ENCODE measurements around the gene RBM28.
"Not testable (repeated sequence)": the region's sequence is repeated elsewhere in the genome, so short reads cannot be mapped to it uniquely, and the experiment has no call there.

The RBM28 gene

GRCh38 chr7:128350708-128351295, 7.1 kb upstream of the RBM28 start:
- DNase-seq (ENCODE audit: low spot score) = no peak

DNA sequence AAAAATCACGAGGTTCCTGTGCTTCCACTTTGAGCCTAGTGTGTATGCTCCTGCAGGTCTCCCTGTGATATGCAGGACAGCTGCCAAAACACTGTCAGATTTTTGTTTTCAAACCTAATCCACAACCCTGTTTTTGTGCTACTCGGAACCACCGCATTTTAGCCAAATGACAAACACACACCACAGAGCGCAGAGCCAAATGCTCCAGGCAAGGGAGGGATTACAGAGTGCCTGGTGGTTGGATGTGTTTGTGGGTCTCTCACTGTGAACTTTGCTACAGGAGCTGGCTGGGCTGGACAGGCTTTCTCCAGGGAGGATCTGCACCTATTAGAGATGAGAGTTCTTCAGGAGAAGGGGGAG, 5.7 kb upstream of the RBM28 start:
- no peak for DNase-seq (ENCODE audit: low spot score)

GRCh38 chr7:128347647-128348097, 4.0 kb upstream of the RBM28 start:
- DNase-seq (ENCODE audit: low spot score) = peak; percentile 39

DNA sequence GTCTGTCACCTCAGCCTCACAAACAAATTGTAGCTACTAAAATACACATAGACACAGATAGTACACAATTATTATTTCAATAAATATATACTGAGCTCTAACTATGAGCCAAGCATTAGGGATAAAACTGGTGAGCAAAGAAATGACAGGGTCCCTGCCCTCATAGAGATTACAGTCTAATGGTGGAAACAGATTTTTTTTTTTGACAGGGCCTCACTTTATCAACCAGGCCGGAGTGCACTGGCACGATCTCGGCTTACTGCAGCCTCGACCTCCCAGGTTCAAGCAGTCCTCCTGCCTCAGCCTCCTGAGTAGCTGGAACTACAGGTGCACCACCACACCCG, 695 bp upstream of the RBM28 start:
- no peak for DNase-seq (ENCODE audit: low spot score)

- no peak for DNase-seq (ENCODE audit: low spot score)
Measured at GRCh38 chr7:128341733-128342132, 2.0 kb downstream of the RBM28 start.

DNA sequence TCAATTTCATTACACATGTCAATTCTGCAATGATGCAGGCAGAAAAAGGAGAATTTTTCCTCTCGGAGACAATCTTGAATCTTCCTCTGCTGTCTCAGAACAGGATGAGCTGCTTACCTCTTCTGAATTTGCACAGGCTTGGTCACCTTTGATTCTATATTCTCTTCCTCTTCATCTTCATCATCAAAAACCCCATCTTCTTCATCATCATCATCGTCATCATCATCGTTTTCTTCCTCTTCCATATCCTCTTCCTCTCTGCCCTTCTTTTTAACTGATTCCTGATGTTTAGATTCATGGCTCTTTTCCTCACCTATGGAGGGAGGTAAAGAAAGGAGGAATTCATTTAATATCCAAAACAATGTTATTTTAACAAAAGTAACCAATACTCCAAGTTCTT, 8.0 kb downstream of the RBM28 start:
- no peak for DNase-seq (ENCODE audit: low spot score)

GRCh38 chr7:128324368-128324680, 19.4 kb downstream of the RBM28 start:
- DNase-seq (ENCODE audit: low spot score) = no peak

GRCh38 chr7:128323459-128324367, 20.0 kb downstream of the RBM28 start:
- no peak for DNase-seq (ENCODE audit: low spot score)

DNA sequence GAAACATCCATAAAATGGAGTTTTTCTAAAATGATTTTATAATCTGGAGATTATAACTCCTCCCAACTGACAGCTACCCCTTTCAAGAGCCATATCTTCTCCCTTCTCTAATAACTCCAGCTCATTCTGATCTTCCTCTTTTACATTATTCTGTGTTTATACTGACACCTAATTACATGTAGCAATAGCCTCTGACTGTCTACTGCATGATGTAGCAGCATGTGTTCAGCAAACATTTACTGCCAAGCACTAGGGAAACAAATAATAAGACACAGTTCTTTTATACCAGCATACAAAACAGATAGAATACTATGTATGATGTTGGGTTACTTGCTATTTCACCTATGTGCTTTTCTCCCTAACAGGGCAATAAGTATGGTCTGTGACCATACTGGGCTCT, 20.7 kb downstream of the RBM28 start:
- no peak for DNase-seq (ENCODE audit: low spot score)

GRCh38 chr7:128322040-128322643, 21.6 kb downstream of the RBM28 start:
- DNase-seq (ENCODE audit: low spot score) = peak; percentile 28

DNA sequence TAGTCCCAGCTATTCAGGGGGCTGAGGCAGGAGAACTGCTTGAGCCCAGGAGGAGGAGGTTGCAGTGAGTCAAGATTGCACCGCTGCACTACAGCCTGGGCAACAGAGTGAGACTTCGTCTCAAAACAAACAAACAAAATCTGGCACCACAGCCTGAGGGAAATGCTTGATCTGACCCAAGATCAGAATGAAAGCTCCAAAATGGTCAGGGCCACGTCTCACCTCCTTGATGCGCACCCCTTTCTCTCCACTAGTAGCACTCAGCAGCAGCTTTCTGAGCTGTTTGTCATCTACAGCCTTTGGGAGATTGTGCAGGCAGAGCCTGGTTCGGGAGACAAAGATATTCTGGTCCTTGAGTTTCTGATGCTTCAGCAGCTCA, 22.7 kb downstream of the RBM28 start:
- no peak for DNase-seq (ENCODE audit: low spot score)

DNA sequence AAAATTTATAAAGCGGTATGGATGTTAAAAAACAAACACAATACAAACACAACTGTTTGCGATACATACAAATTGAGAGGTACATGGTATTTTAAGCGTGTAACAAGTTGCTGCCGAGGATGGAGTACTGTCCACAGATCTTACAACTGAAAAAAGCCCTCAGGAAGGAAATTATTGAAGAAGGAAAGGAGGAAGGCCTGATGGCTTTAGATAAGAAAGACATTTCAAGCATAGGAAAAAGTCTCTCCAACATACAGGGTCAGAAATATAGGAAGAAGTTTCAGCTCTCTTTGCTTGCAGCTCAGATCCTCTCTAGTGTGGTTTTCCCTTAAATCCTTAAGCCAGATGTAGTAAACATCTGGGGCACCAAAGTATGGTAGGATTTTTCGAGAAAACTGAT, 25.0 kb downstream of the RBM28 start:
- DNase-seq (ENCODE audit: low spot score) = no peak

- DNase-seq (ENCODE audit: low spot score) = no peak
Measured at GRCh38 chr7:128311013-128311412, 32.7 kb downstream of the RBM28 start.

DNA sequence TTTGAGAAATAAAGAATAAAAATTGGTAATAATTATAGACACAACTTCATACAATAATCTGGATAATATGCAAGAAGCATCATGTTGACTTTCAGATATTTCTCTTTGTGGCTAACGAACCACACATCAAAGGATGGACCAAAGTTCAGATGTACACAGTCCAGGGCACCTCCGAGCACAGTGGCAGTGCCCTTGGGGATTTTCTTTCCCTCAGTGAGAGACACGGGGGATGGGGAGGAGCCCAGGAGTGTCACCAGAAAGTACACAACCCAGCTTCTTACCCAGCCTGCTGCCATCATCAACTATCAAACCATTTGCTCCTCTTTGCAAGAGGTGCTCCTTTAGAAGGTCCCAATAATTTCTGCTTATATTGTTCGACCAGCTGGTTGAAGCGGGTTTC, 33.2 kb downstream of the RBM28 start:
- no peak for DNase-seq (ENCODE audit: low spot score)

DNA sequence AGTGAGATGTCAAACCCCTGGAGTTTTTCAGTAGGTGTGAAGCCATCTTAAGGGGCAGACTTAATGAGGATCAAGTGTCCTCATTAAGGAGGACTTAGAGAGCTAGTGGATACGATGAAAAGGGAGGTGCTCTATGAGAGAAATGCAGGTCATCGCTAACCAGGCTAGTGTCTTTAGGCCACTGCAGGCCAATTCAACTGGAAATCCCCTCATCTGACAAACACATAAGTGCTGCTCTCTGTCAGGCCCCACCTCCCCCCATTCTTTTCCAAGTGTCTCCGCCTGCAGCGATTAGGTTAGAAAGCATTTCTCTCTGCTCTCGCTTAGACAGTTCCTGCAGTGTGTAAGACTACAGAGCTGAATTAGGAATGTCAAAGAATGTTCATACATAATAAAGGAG, 33.7 kb downstream of the RBM28 start:
- no peak for DNase-seq (ENCODE audit: low spot score)

- DNase-seq (ENCODE audit: low spot score) = no peak
Measured at GRCh38 chr7:128309124-128309523, 34.6 kb downstream of the RBM28 start.

- no peak for DNase-seq (ENCODE audit: low spot score)
Measured at GRCh38 chr7:128307061-128307460, 36.6 kb downstream of the RBM28 start.

DNA sequence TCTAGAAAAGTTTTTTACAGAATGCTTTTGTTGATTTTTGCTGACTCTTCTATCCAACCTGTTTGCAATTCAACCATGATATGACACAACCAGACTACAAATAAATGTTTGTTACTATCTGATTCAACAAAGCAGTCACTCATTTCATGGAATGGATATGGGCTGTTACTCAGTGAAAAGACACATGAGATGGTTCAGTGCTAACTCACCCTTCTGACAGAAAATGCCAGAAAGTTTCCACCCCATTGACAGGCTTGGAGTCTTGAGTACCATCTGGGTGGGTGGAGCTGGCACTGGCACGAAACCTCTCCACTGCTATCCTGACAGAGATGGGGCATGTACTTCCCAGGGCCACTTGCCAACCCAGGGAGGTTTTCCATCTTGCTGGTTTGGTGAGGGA, 39.5 kb downstream of the RBM28 start:
- no peak for DNase-seq (ENCODE audit: low spot score)

DNA sequence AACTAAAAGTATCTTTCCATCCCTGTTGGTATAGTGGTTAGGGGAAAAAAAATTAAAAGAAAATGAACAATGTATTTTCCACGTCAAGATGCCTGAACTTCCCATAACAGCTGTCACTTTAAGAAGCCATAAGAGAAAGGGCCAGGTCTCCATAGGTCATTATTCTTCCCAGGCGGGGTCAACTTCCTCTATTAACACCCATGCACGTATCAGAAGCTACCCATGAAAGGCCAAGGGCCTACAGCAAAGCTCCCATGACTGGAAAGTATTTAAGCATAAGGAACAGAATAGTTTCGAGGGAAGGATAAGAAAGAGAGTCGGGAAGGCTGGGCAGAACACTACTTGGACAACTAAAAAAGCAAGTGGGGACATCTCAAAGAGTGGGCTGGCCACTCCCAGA, 40.1 kb downstream of the RBM28 start:
- DNase-seq (ENCODE audit: low spot score) = no peak

- no peak for DNase-seq (ENCODE audit: low spot score)
Measured at GRCh38 chr7:128303133-128303532, 40.6 kb downstream of the RBM28 start.

GRCh38 chr7:128302139-128302538, 41.6 kb downstream of the RBM28 start:
- no peak for DNase-seq (ENCODE audit: low spot score)

GRCh38 chr7:128299109-128299607, 44.5 kb downstream of the RBM28 start:
- DNase-seq (ENCODE audit: low spot score) = peak; percentile 49

DNA sequence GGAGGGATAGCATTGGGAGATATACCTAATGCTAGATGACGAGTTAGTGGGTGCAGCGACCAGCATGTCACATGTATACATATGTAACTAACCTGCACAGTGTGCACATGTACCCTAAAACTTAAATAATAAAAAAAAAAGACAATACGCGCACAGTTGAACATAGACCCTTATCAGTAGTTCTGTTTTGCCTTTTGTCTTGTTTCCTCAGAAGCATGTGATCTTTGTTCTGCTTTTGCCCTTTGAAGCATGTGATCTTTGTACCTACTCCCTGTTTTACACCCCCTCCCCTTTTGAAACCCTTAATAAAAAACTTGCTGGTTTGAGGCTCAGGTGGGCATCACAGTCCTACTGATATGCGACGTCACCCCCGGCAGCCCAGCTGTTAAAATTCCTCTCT, 45.7 kb downstream of the RBM28 start:
- DNase-seq (ENCODE audit: low spot score) = not testable (repeated sequence)

Measured in iPS-NIHi11 (cell line).